ENCODE data around the gene FHIP1B. TPM values are rescaled to one million over a fixed set of nuclear protein-coding genes. Genes with fewer than 3 reads are reported as not detected.

The FHIP1B gene
- total RNA-seq, 4 donors from 2014 or later, result 30.4 to 144 (median 56.4) TPM

DNA sequence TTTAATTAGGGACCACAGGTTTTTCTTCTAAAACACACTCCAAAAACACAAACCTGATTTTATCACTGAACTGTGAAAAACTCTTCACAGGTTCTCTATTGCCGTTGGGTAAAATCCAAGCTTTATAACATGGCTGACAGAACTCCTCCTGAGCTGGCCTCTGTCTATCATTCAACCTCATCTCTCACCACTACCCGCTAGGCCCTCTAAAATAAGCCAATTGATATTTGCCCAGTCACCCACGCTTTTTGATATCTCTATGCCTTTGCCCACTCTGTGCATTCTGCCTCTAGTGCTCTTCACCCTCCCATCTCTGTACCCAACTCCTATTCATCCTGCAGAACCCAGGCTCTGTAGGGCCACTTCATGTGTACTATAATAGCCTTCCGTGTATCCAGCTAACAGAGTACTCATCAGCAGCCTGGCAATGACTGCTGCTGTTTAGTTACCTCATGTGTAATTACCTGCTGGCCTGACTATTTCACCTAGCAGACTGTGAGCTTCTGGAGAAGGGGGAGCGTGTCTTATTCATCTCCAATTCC, 3.4 kb upstream of the FHIP1B start:
- TF ChIP-seq, protein P1, sequence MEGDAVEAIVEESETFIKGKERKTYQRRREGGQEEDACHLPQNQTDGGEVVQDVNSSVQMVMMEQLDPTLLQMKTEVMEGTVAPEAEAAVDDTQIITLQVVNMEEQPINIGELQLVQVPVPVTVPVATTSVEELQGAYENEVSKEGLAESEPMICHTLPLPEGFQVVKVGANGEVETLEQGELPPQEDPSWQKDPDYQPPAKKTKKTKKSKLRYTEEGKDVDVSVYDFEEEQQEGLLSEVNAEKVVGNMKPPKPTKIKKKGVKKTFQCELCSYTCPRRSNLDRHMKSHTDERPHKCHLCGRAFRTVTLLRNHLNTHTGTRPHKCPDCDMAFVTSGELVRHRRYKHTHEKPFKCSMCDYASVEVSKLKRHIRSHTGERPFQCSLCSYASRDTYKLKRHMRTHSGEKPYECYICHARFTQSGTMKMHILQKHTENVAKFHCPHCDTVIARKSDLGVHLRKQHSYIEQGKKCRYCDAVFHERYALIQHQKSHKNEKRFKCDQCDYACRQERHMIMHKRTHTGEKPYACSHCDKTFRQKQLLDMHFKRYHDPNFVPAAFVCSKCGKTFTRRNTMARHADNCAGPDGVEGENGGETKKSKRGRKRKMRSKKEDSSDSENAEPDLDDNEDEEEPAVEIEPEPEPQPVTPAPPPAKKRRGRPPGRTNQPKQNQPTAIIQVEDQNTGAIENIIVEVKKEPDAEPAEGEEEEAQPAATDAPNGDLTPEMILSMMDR (IDR thresholded peaks at IDR 0.05), result no peak
- TF ChIP-seq POLR2A (IDR thresholded peaks at IDR 0.05) (no peak), EP300 (IDR thresholded peaks at IDR 0.05) (no peak)
- WGBS, 2 donors, result 92% methylated on average over 5 of the region's 5 CpGs
- H3K27ac ChIP-seq, result no peak overlapping the region
- H3K9me3 ChIP-seq, result no peaks in the 10 kb centered on the region
- no peaks in the 10 kb centered on the region for H3K36me3 ChIP-seq
- H3K27me3 ChIP-seq, result no peaks in the 10 kb centered on the region
- H3K4me1 ChIP-seq, result peaks cover 0 to 12% (median 9%) of the 10 kb centered on the region in 4 donors
- no peak overlapping the region for H3K4me3 ChIP-seq
- DNase-seq (ENCODE audit: low spot score in 2 of 2), result no peak

DNA sequence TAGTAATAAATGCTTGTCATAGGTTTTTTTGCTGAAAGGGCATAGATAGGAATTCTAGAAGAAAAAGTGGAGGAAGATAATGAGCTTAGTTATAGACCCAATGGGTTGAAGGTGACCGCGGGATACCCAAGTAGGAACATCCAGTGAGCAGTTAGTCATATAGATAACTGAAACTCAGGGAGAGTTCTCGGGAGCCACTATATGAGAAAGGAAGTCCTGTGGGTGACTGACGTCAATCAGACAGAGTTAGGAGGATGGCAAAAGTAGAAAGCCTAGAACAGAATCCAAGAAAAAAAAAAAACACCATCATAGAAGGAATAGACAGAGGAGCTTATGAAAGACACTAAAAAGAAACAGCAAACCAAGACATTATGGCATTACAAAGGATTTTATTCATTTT, 2.8 kb upstream of the FHIP1B start:
- Histone ChIP-seq H3K4me1 (peaks cover 0 to 16% (median 10%) of the 10 kb centered on the region in 4 donors), H3K27me3 (no peaks in the 10 kb centered on the region), H3K27ac (no peak overlapping the region), H3K9me3 (no peaks in the 10 kb centered on the region), H3K36me3 (no peaks in the 10 kb centered on the region), H3K4me3 (no peak overlapping the region)
- WGBS, 2 donors, result 75 to 83% methylated on average over 4 of the region's 4 CpGs
- DNase-seq (ENCODE audit: low spot score in 2 of 2), result no peak
- TF ChIP-seq POLR2A (IDR thresholded peaks at IDR 0.05), result no peak

DNA sequence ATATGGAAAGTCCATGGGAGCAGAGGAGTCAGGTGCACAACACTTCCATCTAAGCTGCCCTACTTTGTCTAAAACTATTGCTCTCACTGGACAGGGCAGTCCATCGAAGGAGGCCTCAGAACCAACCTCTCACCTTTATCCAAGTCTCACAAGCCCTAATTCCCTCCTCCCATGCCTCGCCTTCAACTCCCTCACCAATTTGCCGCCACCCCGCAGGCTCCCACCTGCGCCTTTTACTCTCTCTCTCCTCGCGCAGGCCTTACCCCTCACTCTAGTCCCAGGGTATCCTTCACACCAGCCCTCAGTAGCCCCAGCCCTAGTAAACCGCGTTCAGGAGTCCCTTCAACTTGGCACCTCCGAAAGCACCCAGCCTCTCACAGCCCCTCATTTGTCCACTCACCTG, 451 bp downstream of the FHIP1B start:
- 1 to 3% methylated on average over 10 of the region's 10 CpGs for WGBS, 2 donors
- peaks cover 0 to 28% (median 10%) of the 10 kb centered on the region in 4 donors for H3K4me1 ChIP-seq
- H3K36me3 ChIP-seq, result no peaks in the 10 kb centered on the region
- DNase-seq (ENCODE audit: low spot score in 2 of 2), result no peak
- H3K27ac ChIP-seq, result peak overlapping the region; percentile 71 to 92 (median 86)
- H3K9me3 ChIP-seq, result no peaks in the 10 kb centered on the region
- H3K27me3 ChIP-seq, result no peaks in the 10 kb centered on the region
- TF ChIP-seq, protein P1 (IDR thresholded peaks at IDR 0.05), result no peak
- TF ChIP-seq POLR2A (IDR thresholded peaks at IDR 0.05) (no peak), EP300 (IDR thresholded peaks at IDR 0.05) (no peak)
- peak overlapping the region; percentile 46 to 78 (median 75) for H3K4me3 ChIP-seq

DNA sequence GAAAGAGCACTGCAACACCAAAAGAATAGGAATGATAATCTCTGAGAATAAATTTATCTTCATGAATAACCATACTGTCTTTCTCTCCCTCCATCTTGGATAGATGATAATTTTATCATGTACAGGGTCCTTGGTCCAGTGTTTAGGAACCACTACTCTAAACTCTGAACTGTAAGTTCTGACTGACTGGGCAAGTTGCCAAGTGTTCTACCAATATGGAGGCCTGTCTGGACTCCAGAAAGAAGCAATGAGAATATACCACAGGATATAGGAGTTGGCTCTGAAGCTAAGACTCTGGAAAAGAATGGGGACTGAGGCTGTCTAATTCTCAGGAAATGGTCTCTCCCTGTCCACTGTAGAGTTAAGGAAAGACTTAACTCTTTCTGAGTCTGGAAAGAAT, 1.5 kb downstream of the FHIP1B start:
- Histone ChIP-seq H3K4me1 (peaks cover 0 to 28% (median 10%) of the 10 kb centered on the region in 4 donors), H3K27ac (no peak overlapping the region), H3K27me3 (no peaks in the 10 kb centered on the region), H3K4me3 (no peak overlapping the region), H3K9me3 (no peaks in the 10 kb centered on the region), H3K36me3 (peaks cover 0 to 7% (median 0%) of the 10 kb centered on the region in 3 donors)
- no peak for DNase-seq (ENCODE audit: low spot score in 2 of 2)
- TF ChIP-seq, protein P1 (IDR thresholded peaks at IDR 0.05), result no peak
- TF ChIP-seq EP300 (IDR thresholded peaks at IDR 0.05), result no peak
- no peak for TF ChIP-seq POLR2A (IDR thresholded peaks at IDR 0.05)

DNA sequence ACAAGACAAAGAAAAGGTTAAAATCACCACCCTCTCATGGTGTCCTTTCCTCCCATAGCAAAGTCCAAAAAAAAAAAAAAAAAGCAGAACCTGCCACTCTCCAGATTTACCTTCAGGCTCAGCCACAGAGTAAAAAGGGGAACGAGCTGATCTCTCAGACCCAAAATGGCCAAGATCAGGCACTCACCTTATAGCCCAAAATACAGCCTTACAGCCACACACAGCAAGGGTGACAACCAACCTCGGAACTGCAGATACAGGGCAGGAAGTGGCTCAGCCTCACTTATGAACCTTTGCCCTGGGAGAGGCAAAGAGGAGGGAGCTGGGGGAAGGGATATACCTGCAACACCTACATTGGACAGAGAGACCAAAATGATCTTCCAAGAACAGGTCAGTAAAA, 4.5 kb downstream of the FHIP1B start:
- Histone ChIP-seq H3K4me1 (peaks cover 0 to 46% (median 10%) of the 10 kb centered on the region in 4 donors), H3K27me3 (no peaks in the 10 kb centered on the region), H3K4me3 (no peak overlapping the region), H3K9me3 (no peaks in the 10 kb centered on the region), H3K27ac (peak overlapping the region in 1 of 4 donors; percentile 38), H3K36me3 (peaks cover 0 to 7% (median 0%) of the 10 kb centered on the region in 3 donors)
- 71 to 82% methylated on average over 2 of the region's 2 CpGs for WGBS, 2 donors
- TF ChIP-seq POLR2A (IDR thresholded peaks at IDR 0.05) (no peak), EP300 (IDR thresholded peaks at IDR 0.05) (no peak)
- TF ChIP-seq, protein P1 (IDR thresholded peaks at IDR 0.05), result no peak
- DNase-seq (ENCODE audit: low spot score in 2 of 2), result no peak
